Body of pancreas (tissue), 4 donors: ENCODE measurements around the gene TTLL11. TPM values are rescaled to one million over a fixed set of nuclear protein-coding genes. Genes with fewer than 3 reads are reported as not detected.

Source experiments
- ATAC-seq: fragments of 150-250 bp; one replicate; pipeline ENCODE4 v1.9.1; 2016
- DNase-seq, 4 donors: peaks; one replicate each; pipeline ENCODE4 v3.0.0-alpha.2; 2019
- H3K27ac ChIP-seq, 4 donors: fragments of 200-600 bp; sonication (generic); 1 replicate in 3 of 4; 2 replicates in 1 of 4; pipeline versions ENCODE4 v1.5.1 to v1.6.1; 2016 to 2019; ENCODE audit warnings: mild to moderate bottlenecking in 1 of 4, mixed read lengths in 1 of 4, moderate library complexity in 1 of 4
- H3K27me3 ChIP-seq, 2 donors: fragments of 200-600 bp; sonication (generic); one replicate each; pipeline ENCODE4 v1.6.0; 2016; ENCODE audit warnings: mild to moderate bottlenecking in 1 of 2
- H3K36me3 ChIP-seq, 2 donors: fragments of 200-600 bp; sonication (generic); replicated peaks in 1 of 2; 2 replicates each; pipeline ENCODE4 v1.5.1; 2016; ENCODE audit warnings: low read depth in 2 of 2; ENCODE audit not compliant: insufficient read depth in 1 of 2
- H3K4me1 ChIP-seq: fragments of 200-600 bp; sonication (generic); one replicate; pipeline ENCODE4 v1.6.0; 2016
- H3K4me3 ChIP-seq, 2 donors: fragments of 200-600 bp; sonication (generic); 1 replicate in 1 of 2; 2 replicates in 1 of 2; pipeline ENCODE4 v1.5.1; 2016 to 2019
- H3K9me3 ChIP-seq, 3 donors: fragments of 200-600 bp; sonication (generic); 1 replicate in 2 of 3; 2 replicates in 1 of 3; pipeline ENCODE4 v1.5.1; 2016
- POLR2A ChIP-seq, 3 donors: fragments of 450-650 bp; IDR thresholded peaks; one replicate each; pipeline ENCODE4 v1.6.1; 2016; ENCODE audit warnings: antibody characterized with exemption in 3 of 3, mild to moderate bottlenecking in 2 of 3
- WGBS, 2 donors: methylation state at CpG; one replicate each; pipeline ENCODE4 v1.1.5; 2017; 5-methylcytosine and 5-hydroxymethylcytosine counted together
- intact Hi-C: fragments of 100-400 bp; cut with DNase I; formaldehyde crosslinking; loops from one replicate; pipeline ENCODE4 v1.15.1; 2023
- total RNA-seq, 2 donors: library from RNA; depleted of rRNA; stranded (reverse); fragments of >200 nt; gene quantifications; one replicate each; pipeline ENCODE4 v1.1.0, GENCODE V29; 2016
- TF ChIP-seq, protein P1 (sequence below), 7 experiments: fragments of 450-650 bp in 4 of 7; fragments of 200-600 bp in 3 of 7; sonication (generic) in 3 of 7; IDR thresholded peaks; one replicate each; pipeline ENCODE4 v1.5.1; 2016 to 2019; ENCODE audit warnings: antibody characterized with exemption in 7 of 7

The TTLL11 gene
- total RNA-seq, 2 donors from 2014 or later: 14.5 to 16.8 TPM

DNA sequence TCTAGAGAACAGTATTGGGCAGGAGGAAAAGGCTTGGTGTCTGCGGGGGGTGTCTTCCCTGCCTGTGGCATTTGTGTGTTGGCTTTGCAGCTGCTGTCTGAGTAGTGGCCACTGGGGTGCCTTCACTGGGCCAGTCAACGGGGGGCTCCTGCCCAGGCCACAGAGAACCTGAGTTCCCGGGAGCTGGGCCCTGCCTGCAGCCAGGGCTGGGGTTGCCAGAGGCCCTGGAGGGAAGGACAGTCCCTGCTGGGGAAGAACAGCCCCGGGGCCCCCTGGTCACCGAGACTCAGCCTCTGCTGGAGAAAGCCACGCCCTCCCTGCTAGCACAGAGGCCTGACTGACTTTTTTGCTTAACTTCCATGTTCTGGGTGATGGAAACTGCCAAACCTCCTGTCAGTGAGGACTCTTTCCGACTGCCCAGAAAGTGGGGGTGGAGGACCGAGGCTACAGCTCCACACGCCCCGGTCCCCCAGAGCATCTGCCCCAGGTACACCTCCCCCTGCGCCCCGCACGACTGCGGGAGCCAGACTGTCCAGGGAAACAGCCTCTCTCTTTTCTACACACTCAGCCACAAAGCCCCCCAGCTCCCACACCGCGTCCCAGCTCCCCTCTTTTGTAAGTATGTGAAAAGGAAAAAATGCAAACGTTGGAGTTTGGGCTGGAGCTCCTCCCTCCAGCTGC lies 308.2 kb downstream of the TTLL11 start:
- intact Hi-C loops: no loop called here
- Histone ChIP-seq H3K9me3 (no peaks in the 10 kb centered on the region), H3K27me3 (no peaks in the 10 kb centered on the region), H3K36me3 (peaks cover 0 to 9% of the 10 kb centered on the region in 2 donors), H3K4me1 (no peaks in the 10 kb centered on the region), H3K4me3 (no peak overlapping the region), H3K27ac (no peak overlapping the region)
- ATAC-seq (no peak), DNase-seq (no peak)
- 80 to 89% methylated on average over 12 to 17 of the region's 17 CpGs for WGBS, 2 donors
- no peak for TF ChIP-seq POLR2A (IDR thresholded peaks at IDR 0.05)
- TF ChIP-seq, protein P1, sequence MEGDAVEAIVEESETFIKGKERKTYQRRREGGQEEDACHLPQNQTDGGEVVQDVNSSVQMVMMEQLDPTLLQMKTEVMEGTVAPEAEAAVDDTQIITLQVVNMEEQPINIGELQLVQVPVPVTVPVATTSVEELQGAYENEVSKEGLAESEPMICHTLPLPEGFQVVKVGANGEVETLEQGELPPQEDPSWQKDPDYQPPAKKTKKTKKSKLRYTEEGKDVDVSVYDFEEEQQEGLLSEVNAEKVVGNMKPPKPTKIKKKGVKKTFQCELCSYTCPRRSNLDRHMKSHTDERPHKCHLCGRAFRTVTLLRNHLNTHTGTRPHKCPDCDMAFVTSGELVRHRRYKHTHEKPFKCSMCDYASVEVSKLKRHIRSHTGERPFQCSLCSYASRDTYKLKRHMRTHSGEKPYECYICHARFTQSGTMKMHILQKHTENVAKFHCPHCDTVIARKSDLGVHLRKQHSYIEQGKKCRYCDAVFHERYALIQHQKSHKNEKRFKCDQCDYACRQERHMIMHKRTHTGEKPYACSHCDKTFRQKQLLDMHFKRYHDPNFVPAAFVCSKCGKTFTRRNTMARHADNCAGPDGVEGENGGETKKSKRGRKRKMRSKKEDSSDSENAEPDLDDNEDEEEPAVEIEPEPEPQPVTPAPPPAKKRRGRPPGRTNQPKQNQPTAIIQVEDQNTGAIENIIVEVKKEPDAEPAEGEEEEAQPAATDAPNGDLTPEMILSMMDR (IDR thresholded peaks at IDR 0.05): no peak

DNA sequence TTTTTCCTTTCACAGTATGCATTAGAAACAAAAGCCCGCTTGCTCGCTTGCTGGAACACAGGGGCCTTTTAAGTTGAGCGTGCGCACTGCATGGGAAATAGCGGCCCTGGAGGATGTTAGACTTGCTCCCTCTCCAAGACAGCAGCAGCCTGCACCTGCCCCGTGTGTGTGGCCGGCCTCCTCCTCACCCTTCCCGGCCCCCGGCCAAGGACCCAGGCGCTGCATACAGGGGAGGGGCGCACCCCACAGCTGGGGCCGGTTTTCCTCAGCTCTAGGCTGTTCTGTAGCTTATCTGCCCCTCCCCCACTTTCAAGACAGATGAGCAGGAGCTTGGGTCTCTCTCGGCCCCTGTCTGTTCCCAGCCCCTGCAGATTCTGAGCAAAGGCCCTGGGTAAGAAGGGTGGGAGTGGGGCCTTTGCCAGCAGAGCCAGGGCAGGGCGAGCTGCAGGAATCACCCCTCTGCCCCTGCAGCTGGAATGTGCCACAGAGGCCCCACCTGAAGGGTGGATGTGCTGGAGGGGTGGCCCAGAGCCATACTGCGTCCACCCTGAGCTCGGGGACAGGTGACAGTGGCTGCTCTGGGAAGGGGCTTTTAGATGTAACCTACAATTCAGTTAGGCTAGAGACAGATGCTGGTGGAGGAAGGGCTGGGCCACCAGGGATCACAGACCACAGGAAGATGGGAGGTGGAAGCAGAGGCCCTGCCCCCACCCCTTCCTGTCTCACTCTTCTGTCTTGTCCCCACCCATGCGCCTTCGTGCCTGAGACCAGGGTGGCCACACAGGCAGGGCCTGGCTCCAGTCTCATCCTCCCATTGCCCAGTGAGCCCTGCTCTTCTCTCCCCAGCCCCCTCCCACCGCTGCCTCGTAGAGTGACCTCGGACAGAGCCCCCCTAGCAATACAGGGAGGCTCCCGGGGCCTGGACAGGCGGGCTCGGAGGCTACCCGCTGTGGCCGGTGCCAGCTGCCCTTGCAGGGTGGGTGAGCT lies 309.3 kb downstream of the TTLL11 start:
- H3K4me1 ChIP-seq: no peaks in the 10 kb centered on the region
- H3K4me3 ChIP-seq: no peak overlapping the region
- intact Hi-C loops: no loop called here
- TF ChIP-seq, protein P1 (IDR thresholded peaks at IDR 0.05): no peak
- TF ChIP-seq POLR2A (IDR thresholded peaks at IDR 0.05): no peak
- no peaks in the 10 kb centered on the region for H3K9me3 ChIP-seq
- peaks cover 0 to 9% of the 10 kb centered on the region in 2 donors for H3K36me3 ChIP-seq
- H3K27me3 ChIP-seq: no peaks in the 10 kb centered on the region
- ATAC-seq: no peak
- WGBS, 2 donors: 86 to 89% methylated on average over 23 to 26 of the region's 26 CpGs
- no peak overlapping the region for H3K27ac ChIP-seq
- no peak for DNase-seq

- intact Hi-C loops: no loop called here
- no peak for TF ChIP-seq POLR2A (IDR thresholded peaks at IDR 0.05)
- TF ChIP-seq, protein P1 (IDR thresholded peaks at IDR 0.05): no peak
- 87 to 100% methylated on average over 1 to 2 of the region's 2 CpGs for WGBS, 2 donors
- Histone ChIP-seq H3K27me3 (no peaks in the 10 kb centered on the region), H3K4me1 (no peaks in the 10 kb centered on the region), H3K9me3 (no peaks in the 10 kb centered on the region), H3K4me3 (no peak overlapping the region), H3K36me3 (peaks cover 0 to 9% of the 10 kb centered on the region in 2 donors), H3K27ac (no peak overlapping the region)
- ATAC-seq (no peak), DNase-seq (no peak)
Measured at GRCh38 chr9:121783111-121783510, 310.0 kb downstream of the TTLL11 start.

- ATAC-seq: no peak
- no peaks in the 10 kb centered on the region for H3K27me3 ChIP-seq
- H3K9me3 ChIP-seq: no peaks in the 10 kb centered on the region
- no peak overlapping the region for H3K27ac ChIP-seq
- intact Hi-C loops: no loop called here
- TF ChIP-seq, protein P1 (IDR thresholded peaks at IDR 0.05): no peak
- no peak for TF ChIP-seq POLR2A (IDR thresholded peaks at IDR 0.05)
- no peak overlapping the region for H3K4me3 ChIP-seq
- 80 to 92% methylated on average over 5 to 17 of the region's 17 CpGs for WGBS, 2 donors
- H3K36me3 ChIP-seq: peaks cover 0 to 12% of the 10 kb centered on the region in 2 donors
- no peaks in the 10 kb centered on the region for H3K4me1 ChIP-seq
- no peak for DNase-seq
Measured at GRCh38 chr9:121782514-121783110, 310.5 kb downstream of the TTLL11 start.
